Activated naive CD4-positive, alpha-beta T cell treated with anti-CD3 and anti-CD28 coated beads, Interleukin-2, amount 50 U/mL, for 24 hours (primary cell): ENCODE data around the gene SZT2.

Experiments
- H3K27ac Mint-ChIP-seq: one replicate; pipeline ENCODE4 v1.8.0; 2021; ENCODE audit warnings: mild to moderate bottlenecking, mixed read lengths
- H3K27me3 Mint-ChIP-seq: one replicate; pipeline ENCODE4 v1.8.0; 2021; ENCODE audit warnings: mixed read lengths
- H3K36me3 Mint-ChIP-seq: one replicate; pipeline ENCODE4 v1.8.0; 2021; ENCODE audit warnings: mixed read lengths
- H3K4me1 Mint-ChIP-seq: one replicate; pipeline ENCODE4 v1.8.0; 2021; ENCODE audit warnings: mixed read lengths
- H3K4me3 Mint-ChIP-seq: one replicate; pipeline ENCODE4 v1.8.0; 2021; ENCODE audit warnings: mild to moderate bottlenecking, mixed read lengths
- H3K9me3 Mint-ChIP-seq: one replicate; pipeline ENCODE4 v1.8.0; 2021; ENCODE audit warnings: mixed read lengths

The SZT2 gene

DNA sequence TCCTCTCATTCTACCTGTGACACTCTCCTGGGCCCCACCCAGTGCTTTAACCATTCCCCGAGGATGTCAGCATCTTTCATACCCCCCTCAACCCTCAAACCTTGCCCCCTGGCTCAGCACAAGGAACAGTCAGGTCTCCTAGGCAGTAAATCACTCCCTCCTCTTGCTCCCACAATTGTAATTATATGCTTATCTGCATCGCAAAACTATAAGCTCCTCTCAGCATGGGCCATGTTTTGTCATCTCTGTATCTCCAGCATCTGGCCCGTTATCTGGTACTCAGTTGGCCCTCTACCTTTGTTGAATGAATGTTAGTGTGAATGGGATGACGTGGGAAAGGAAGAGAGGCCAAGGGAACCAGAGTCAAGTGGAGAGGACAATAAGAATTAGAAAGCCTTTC, 19.1 kb upstream of the SZT2 start:
- H3K27me3 Mint-ChIP-seq, result no peaks in the 10 kb centered on the region
- no peak overlapping the region for H3K4me3 Mint-ChIP-seq
- peaks cover 29% of the 10 kb centered on the region for H3K4me1 Mint-ChIP-seq
- peak overlapping the region; percentile 44 for H3K27ac Mint-ChIP-seq
- H3K9me3 Mint-ChIP-seq, result no peaks in the 10 kb centered on the region
- no peaks in the 10 kb centered on the region for H3K36me3 Mint-ChIP-seq

DNA sequence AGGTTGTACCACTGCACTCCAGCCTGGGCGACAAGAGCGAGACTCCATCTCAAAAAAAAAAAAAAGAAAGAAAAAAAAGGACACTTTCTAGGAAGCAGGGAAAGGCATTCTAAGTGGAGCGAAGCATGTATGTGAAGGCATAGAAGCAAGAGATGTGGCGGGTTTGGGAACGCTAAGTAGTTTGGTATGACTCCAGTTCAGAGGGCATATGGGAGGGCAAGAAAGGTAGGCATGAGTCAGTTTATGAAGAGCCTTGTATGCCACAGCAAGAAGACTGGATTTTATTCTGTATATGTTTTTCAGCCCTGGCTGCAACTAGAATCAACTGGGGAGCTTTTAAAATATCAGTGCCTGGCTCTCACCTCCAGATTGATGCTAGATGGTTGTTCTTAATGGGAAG, 17.5 kb upstream of the SZT2 start:
- no peaks in the 10 kb centered on the region for H3K27me3 Mint-ChIP-seq
- no peak overlapping the region for H3K27ac Mint-ChIP-seq
- no peak overlapping the region for H3K4me3 Mint-ChIP-seq
- no peaks in the 10 kb centered on the region for H3K36me3 Mint-ChIP-seq
- peaks cover 27% of the 10 kb centered on the region for H3K4me1 Mint-ChIP-seq
- no peaks in the 10 kb centered on the region for H3K9me3 Mint-ChIP-seq

DNA sequence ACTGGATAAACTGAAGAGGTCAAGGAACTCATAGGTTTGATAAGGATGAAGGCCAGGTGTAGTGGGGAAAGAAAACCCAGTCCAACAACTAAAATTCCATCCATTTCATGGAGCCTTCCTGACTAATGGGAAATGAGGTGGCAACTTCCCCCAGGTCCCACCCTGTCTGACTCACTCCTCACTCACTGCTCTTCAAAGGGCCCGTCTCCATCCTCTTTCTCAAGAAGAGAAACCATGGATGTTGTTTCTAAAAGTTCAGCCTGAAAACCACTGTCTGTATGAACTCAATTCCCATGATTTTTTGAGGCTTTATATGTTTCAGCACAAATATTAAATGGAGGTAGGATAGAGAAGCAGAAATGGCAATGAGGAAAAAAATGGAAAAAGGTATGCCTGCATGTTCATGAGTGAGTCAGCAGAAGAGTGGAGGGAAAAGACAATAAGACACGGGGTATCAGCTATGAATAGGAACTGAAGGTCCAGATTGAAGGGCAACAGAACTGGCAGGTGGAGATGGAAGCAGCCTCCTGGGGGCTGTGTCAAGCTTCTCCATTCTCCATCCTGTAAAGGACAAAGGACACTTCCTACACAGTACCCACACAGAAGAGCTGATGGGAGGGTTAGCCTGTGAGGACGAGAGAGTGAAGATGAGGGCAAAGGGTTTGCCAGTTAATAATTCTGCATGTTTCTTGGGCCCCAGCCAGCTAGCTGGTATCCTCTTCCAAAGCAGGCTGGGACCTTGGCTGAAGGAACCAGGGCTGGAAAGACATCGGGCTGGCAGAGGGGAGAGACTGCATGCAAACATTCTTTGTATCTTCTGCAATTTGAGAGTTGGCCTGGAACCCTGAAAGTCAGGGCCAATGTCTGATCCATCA, 16.4 kb upstream of the SZT2 start:
- H3K27me3 Mint-ChIP-seq, result no peaks in the 10 kb centered on the region

DNA sequence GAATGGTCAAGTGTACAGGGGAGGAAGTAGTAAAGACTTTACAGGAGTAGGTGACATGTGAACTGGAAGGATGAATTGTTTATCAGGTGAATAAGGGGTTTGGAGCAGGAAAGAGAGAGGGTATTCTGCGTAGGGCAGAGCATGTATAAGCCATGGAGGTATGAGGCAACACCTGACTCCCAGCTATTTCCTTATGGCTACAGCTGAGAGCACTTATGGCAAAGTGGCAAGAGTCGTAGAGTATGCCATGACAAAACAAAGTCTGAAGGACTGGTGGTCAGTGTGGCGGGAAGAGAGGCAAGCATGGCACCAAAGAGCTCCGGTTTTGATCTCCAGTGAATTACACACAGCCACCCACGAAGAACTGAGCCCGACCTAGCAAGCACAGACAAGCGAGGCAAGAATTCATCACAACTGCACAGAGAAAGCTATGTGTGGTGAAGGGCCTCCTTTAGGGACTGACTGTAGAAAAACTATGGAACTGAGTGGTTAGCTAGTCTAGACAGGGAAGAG, 12.9 kb upstream of the SZT2 start:
- Mint-ChIP-seq H3K4me1 (peaks cover 13% of the 10 kb centered on the region), H3K36me3 (peaks cover 8% of the 10 kb centered on the region), H3K27me3 (no peaks in the 10 kb centered on the region), H3K4me3 (no peak overlapping the region), H3K27ac (peak overlapping the region; percentile 20), H3K9me3 (no peaks in the 10 kb centered on the region)

More for the DNA sequence above, 16.4 kb upstream of the SZT2 start:
- Mint-ChIP-seq H3K27ac (no peak overlapping the region), H3K9me3 (no peaks in the 10 kb centered on the region), H3K4me3 (no peak overlapping the region), H3K4me1 (peaks cover 25% of the 10 kb centered on the region), H3K36me3 (peaks cover 1% of the 10 kb centered on the region)

DNA sequence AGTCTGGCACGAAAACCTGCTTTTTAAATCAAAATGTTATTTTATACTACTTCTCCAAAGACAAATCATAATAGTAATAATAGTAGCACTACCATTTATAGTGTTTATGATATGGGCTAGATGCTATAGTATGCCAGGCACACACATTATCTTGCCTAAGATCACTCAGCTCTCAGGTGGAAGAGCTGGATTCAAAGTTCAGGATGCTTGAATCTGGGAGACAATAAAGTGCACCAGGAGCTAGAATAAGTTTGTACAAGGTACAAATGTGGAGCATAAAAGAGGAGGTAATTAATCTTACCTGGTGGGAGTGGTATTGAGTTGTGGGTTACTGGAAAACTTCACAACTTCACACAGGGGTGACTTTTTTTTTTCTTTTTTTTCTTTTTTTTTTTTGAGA, 11.9 kb upstream of the SZT2 start:
- Mint-ChIP-seq H3K9me3 (no peaks in the 10 kb centered on the region), H3K4me3 (no peak overlapping the region), H3K27me3 (no peaks in the 10 kb centered on the region), H3K36me3 (peaks cover 8% of the 10 kb centered on the region), H3K4me1 (peaks cover 16% of the 10 kb centered on the region), H3K27ac (no peak overlapping the region)

DNA sequence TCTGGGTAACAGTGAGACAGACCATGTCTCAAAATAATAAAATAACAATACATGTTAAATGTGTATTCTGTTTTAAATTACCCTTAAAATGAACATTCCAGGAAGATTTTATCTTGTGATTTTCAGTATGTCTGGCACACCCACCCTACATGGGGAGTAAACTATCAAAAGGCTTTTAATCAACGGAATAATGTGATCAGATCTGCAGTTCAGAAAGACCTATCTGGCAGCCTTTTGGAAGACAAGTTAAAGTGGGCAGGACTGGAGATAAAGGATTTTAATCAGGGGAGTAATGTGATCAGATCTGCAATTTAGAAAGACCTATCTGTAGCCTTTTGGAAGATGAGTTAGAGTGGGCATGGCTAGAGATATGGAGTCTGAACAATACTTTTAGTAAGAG, 10.2 kb upstream of the SZT2 start:
- no peaks in the 10 kb centered on the region for H3K9me3 Mint-ChIP-seq
- H3K4me1 Mint-ChIP-seq, result peaks cover 16% of the 10 kb centered on the region
- H3K27ac Mint-ChIP-seq, result no peak overlapping the region

DNA sequence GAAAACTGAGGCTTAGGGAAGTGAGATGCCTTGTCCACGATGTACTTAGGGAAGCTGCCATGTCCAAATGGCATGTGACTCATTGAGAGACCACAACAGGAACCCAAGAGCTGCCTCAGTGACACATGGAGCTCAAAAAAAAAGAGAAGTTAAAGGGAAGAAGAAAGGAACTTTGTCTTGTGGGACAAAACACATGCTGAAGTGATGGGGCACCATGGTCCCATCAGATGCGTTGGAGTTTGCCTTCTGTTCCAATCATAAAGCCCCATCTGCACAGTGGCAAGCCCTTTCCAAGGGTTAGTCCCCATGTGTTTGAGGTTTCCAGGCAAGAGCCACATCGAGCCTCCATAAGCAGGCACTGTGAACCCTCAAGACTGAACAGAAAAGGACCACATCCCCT, 8.1 kb upstream of the SZT2 start:
- Mint-ChIP-seq H3K4me3 (no peak overlapping the region), H3K27me3 (no peaks in the 10 kb centered on the region), H3K36me3 (peaks cover 12% of the 10 kb centered on the region), H3K27ac (peak overlapping the region; percentile 14), H3K9me3 (no peaks in the 10 kb centered on the region), H3K4me1 (peaks cover 17% of the 10 kb centered on the region)

More for the DNA sequence above, 10.2 kb upstream of the SZT2 start:
- H3K4me3 Mint-ChIP-seq, result no peak overlapping the region
- no peaks in the 10 kb centered on the region for H3K27me3 Mint-ChIP-seq
- H3K36me3 Mint-ChIP-seq, result peaks cover 8% of the 10 kb centered on the region

DNA sequence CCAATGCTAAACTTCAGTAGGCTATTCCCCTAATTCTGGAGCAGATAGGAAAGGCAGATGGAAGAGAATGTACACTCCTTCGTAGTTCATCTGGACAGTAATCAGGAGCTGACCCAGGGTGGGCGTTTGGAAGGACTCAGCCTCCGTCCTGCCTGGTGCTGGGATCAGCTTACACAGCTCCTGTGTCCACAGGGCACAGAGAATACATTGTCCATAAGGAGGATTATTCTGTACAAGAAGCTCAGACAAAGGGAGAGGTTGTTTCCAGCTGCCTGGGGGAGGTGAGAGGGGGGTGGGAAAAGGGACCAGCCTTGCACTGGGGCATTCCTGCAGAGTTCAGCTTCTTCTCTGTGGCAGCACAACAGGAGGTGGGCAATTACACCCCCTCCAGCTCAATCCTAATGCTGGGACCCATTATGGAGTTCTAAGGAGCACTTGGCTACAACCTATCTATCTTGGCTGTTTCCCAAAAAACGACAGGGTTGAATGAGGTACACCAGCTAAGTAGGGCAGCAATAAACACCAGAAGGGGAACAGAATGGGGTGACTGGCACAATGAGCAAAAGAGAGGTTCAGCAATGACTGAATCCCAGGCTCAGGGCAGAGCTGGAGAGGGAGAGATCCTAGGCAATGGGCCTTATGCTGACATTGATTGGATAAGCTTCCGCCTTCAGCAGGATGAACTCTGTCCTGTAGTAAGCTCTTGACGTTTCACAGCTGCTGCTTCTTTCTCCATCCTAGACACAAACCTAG, 7.5 kb upstream of the SZT2 start:
- H3K9me3 Mint-ChIP-seq, result no peaks in the 10 kb centered on the region
- H3K4me3 Mint-ChIP-seq, result no peak overlapping the region
- H3K36me3 Mint-ChIP-seq, result peaks cover 12% of the 10 kb centered on the region
- peak overlapping the region; percentile 48 for H3K27ac Mint-ChIP-seq
- H3K27me3 Mint-ChIP-seq, result no peaks in the 10 kb centered on the region
- peaks cover 20% of the 10 kb centered on the region for H3K4me1 Mint-ChIP-seq

DNA sequence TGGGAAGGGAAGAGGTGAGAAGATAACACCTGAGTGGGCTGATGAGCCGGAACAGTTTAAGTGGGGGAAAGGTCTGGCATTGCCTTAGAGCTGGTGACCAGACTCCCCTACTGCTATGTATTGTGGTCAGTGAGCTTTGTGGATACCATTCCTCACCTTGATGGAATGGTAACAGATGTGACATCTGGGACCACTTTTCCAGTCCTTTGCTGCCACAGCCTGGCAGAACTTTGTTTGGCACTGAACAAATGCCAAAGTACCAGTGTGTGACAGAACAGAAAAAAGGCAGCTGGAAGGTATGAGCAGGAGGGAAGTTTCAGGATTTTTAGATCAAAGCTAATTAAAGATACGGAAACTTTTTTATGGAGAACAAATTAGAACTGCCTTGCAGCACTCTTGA, 6.2 kb upstream of the SZT2 start:
- peaks cover 32% of the 10 kb centered on the region for H3K4me1 Mint-ChIP-seq
- H3K36me3 Mint-ChIP-seq, result peaks cover 9% of the 10 kb centered on the region
- H3K27ac Mint-ChIP-seq, result no peak overlapping the region

DNA sequence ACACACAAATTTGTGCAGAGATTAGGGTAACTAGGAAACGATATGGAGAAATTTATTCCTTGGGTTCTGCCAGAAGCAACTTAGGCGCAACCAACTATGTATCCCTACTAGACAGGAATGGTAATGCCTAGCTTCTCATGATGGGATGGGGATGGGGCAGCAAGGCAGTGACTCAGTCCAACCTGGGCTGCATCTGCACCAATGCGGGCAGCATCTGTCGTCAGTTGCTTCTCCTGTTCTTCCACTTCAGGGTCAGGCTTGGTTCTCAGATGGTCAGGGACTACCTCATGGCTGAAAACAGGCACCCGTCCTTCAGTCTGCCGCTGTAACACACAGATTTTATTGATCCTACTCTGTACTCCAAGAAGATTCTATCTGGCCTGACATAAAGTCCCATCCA, 3.0 kb upstream of the SZT2 start:
- peaks cover 7% of the 10 kb centered on the region for H3K36me3 Mint-ChIP-seq
- H3K27ac Mint-ChIP-seq, result no peak overlapping the region
- no peaks in the 10 kb centered on the region for H3K9me3 Mint-ChIP-seq
- no peaks in the 10 kb centered on the region for H3K27me3 Mint-ChIP-seq
- peaks cover 50% of the 10 kb centered on the region for H3K4me1 Mint-ChIP-seq
- no peak overlapping the region for H3K4me3 Mint-ChIP-seq

More for the DNA sequence above, 6.2 kb upstream of the SZT2 start:
- Mint-ChIP-seq H3K27me3 (no peaks in the 10 kb centered on the region), H3K9me3 (no peaks in the 10 kb centered on the region), H3K4me3 (no peak overlapping the region)

DNA sequence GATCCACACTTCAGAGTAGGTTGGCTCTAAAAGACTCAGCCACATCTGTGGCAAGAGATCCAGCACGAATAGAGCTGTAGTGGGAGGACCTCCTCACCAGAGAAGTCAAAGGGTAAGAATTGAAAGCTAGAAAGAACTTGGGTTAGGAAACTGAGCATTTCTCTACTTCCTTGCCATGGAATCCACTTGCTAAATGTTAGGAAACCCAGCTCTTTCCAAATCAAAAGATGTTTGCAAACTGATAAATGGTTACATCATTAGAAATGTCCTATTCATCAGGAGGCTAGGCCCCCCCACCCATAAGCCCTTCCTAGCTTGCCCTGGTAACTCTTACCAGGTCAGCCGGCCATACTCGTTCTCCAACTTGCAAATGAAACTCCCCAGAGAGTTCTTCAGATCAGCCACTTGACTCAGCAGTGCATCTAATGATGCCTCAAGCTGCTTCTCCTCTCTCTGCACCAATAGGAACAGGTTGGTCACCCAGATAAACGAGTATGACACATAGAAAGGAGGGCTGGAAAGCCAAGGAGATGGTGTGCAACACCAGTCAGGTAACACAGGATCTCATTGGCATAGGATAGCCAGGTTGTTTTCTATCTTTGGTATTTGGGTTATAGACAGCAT, 1.6 kb upstream of the SZT2 start:
- H3K4me1 Mint-ChIP-seq, result peaks cover 53% of the 10 kb centered on the region
- peaks cover 7% of the 10 kb centered on the region for H3K36me3 Mint-ChIP-seq
- H3K27ac Mint-ChIP-seq, result peak overlapping the region; percentile 100
- no peaks in the 10 kb centered on the region for H3K9me3 Mint-ChIP-seq
- H3K27me3 Mint-ChIP-seq, result no peaks in the 10 kb centered on the region
- H3K4me3 Mint-ChIP-seq, result peak overlapping the region; percentile 100

DNA sequence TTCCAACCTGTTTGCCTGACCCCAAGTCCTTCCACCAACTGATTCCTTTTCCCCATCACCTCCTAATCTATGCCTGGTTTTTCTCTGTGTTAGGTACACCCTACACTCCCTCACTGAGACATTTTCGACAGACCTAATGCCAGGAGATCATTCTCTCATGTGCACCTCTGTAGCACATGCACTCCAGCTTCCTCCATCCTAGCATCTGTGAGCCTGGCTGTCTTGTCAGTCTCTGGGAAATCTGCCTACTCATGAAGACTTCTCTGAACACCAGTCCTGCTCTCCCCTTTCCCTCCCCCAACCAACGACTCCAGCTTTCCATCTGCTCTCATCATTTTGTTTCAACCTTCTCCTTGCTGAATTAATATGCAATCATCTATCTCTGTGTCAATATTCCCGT, 1.1 kb upstream of the SZT2 start:
- Mint-ChIP-seq H3K36me3 (peaks cover 7% of the 10 kb centered on the region), H3K4me1 (peaks cover 58% of the 10 kb centered on the region), H3K27ac (peak overlapping the region; percentile 100), H3K9me3 (no peaks in the 10 kb centered on the region), H3K27me3 (no peaks in the 10 kb centered on the region), H3K4me3 (peak overlapping the region; percentile 100)

DNA sequence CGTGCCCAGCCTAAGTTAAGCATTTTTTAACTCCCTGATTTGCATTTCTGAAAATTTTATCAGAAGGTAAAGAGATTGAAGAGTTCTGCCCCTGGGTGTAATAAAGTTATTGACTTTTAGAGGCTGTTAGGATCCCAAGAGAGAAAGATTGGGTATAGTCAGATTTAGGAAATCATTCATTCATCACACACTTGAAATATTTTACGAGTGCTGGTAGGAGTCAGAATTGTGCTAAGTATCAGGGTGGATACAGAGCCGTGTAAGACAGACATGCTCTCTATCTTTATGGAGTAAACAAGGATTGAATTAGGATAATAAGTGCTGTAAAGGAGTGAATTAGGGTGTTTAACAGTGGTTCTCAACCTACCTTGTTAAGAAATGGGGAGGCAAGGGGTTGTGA, 3.0 kb downstream of the SZT2 start:
- Mint-ChIP-seq H3K4me3 (no peak overlapping the region), H3K27me3 (no peaks in the 10 kb centered on the region), H3K36me3 (peaks cover 7% of the 10 kb centered on the region), H3K4me1 (peaks cover 67% of the 10 kb centered on the region), H3K9me3 (no peaks in the 10 kb centered on the region), H3K27ac (no peak overlapping the region)

DNA sequence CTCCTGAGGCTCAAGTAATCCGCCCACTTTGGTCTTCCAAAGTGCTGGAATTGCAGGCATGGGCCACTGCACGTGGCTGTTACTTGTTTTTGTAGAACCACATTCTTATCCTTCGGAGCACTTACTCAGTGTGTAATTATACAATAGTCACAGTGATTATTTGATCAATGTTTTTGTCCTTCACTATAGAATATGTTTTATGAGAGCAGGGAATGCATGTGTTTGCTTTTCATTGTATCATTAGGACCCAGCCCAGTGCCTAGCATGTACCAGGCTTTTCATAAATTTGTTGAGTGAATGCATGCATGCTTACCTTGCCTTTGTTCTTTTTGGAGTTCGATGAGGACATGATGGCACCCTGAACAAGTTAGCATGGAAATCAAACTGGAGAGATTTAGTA, 5.8 kb downstream of the SZT2 start:
- Mint-ChIP-seq H3K4me1 (peaks cover 53% of the 10 kb centered on the region), H3K27me3 (no peaks in the 10 kb centered on the region), H3K27ac (no peak overlapping the region), H3K9me3 (no peaks in the 10 kb centered on the region), H3K4me3 (no peak overlapping the region), H3K36me3 (peaks cover 4% of the 10 kb centered on the region)

DNA sequence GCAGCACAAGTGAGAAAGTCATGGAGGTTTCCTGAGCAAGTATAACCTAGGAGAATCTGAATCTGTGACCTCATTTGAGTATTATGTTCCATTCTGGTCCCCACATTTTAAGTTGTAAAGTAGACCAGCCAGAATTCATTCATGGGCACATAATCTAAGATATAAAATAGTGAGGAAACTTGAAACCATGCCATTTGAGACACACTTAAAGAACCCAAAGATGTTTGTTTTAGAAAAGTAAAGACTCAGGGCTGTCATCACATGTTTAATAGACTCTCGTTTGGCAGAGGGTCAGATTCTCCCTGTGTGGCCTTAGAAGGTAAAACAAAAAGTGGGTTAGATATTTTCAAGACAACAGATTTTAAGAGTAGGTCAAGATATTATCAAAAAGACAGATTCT, 6.4 kb downstream of the SZT2 start:
- H3K36me3 Mint-ChIP-seq, result peaks cover 4% of the 10 kb centered on the region
- H3K27me3 Mint-ChIP-seq, result no peaks in the 10 kb centered on the region
- H3K27ac Mint-ChIP-seq, result no peak overlapping the region
- H3K4me1 Mint-ChIP-seq, result peaks cover 49% of the 10 kb centered on the region
- H3K9me3 Mint-ChIP-seq, result no peaks in the 10 kb centered on the region
- no peak overlapping the region for H3K4me3 Mint-ChIP-seq

DNA sequence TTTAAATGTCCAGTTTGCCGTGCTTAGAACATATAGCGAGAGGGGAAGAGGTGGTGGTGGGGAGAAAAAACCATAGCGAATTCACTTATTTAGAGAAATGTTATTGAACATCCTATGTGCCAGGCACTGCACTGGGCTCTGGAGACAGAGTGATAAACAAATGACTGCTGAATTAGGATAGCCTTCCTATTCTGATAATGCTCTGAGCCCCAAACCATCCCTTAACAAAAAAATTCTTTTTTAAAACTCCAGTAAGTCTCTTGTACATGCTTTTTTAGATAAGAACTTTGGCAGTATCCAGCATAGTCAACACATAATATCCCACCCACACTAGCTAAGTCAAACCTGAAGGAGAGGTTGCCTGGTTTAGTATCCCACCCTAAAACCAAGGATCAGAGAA, 8.5 kb downstream of the SZT2 start:
- Mint-ChIP-seq H3K36me3 (peaks cover 7% of the 10 kb centered on the region), H3K9me3 (no peaks in the 10 kb centered on the region), H3K4me1 (peaks cover 49% of the 10 kb centered on the region), H3K27ac (no peak overlapping the region), H3K27me3 (no peaks in the 10 kb centered on the region), H3K4me3 (no peak overlapping the region)
